OCI-LY3 (cell line): ENCODE results near the gene TSR3.

ENCODE experiments used
- H2AFZ ChIP-seq: fragments of 200-600, 300-600 bp; shearing (Covaris generic); 2 replicates; pipeline ENCODE4 v1.6.0; 2014; ENCODE audit warnings: antibody characterized with exemption, low read depth, low read length
- H3K27ac ChIP-seq: fragments of 200-600, 300-600 bp; sonication (generic); 2 replicates; pipeline ENCODE4 v1.5.1; 2014; ENCODE audit warnings: mild to moderate bottlenecking, low read length, moderate library complexity, mixed read lengths
- H3K27me3 ChIP-seq: fragments of 200-600, 300-600 bp; sonication (generic); 2 replicates; pipeline ENCODE4 v1.6.1; 2014; ENCODE audit warnings: low read depth, low read length, mixed read lengths
- H3K36me3 ChIP-seq: fragments of 200-600, 300-600 bp; sonication (generic); replicated peaks from 2 replicates; pipeline ENCODE3; 2014; ENCODE audit warnings: low read depth, low read length, mixed read lengths
- H3K4me1 ChIP-seq: fragments of 300-600, 200-600 bp; sonication (generic); 2 replicates; pipeline ENCODE4 v1.6.1; 2014; ENCODE audit warnings: low read length, mixed read lengths
- H3K4me2 ChIP-seq: fragments of 200-600, 300-600 bp; sonication (generic); 2 replicates; pipeline ENCODE4 v1.6.1; 2014; ENCODE audit warnings: low read length, mixed read lengths
- H3K4me3 ChIP-seq: fragments of 300-600, 200-600 bp; sonication (generic); 2 replicates; pipeline ENCODE4 v1.5.1; 2014; ENCODE audit warnings: antibody characterized with exemption, mild to moderate bottlenecking, low read length, moderate library complexity
- H3K79me2 ChIP-seq: fragments of 300-600, 200-600 bp; shearing (Covaris generic); 2 replicates; pipeline ENCODE4 v1.6.1; 2014; ENCODE audit warnings: mild to moderate bottlenecking, low read length, mixed read lengths
- H3K9ac ChIP-seq: fragments of 300-600, 200-600 bp; shearing (Covaris generic); 2 replicates; pipeline ENCODE4 v1.6.0; 2014; ENCODE audit warnings: mild to moderate bottlenecking, low read length, moderate library complexity
- H3K9me3 ChIP-seq: fragments of 200-600, 300-600 bp; shearing (Covaris generic); 2 replicates; pipeline ENCODE4 v1.6.1; 2014; ENCODE audit warnings: low read length, mixed read lengths; ENCODE audit not compliant: insufficient read depth
- H4K20me1 ChIP-seq: fragments of 200-600, 300-600 bp; sonication (generic); 2 replicates; pipeline ENCODE4 v1.6.1; 2016; ENCODE audit warnings: low read length, mixed read lengths; ENCODE audit not compliant: insufficient read depth
- CTCF ChIP-seq: fragments of 200-600, 300-600 bp; sonication (generic); IDR thresholded peaks from 2 replicates; pipeline ENCODE4 v1.5.1; 2014; ENCODE audit warnings: antibody characterized with exemption, low read length, low read depth
- EZH2phosphoT487 ChIP-seq: fragments of 200-600 bp; shearing (Covaris generic); IDR thresholded peaks from 2 replicates; pipeline ENCODE4 v1.6.1; 2018; ENCODE audit warnings: antibody characterized with exemption, mixed run types, low read depth

The TSR3 gene

GRCh38 chr16:1362807-1363206, 11.1 kb upstream of the TSR3 start:
- H3K79me2 ChIP-seq = peaks cover 45% of the 10 kb centered on the region
- H3K9ac ChIP-seq = no peak overlapping the region
- no peak overlapping the region for H3K4me2 ChIP-seq
- no peaks in the 10 kb centered on the region for H3K27me3 ChIP-seq
- peaks cover 34% of the 10 kb centered on the region for H3K36me3 ChIP-seq
- no peak for TF ChIP-seq EZH2phosphoT487
- no peak for TF ChIP-seq CTCF
- no peaks in the 10 kb centered on the region; the same call in 1 of the 2 replicates for H4K20me1 ChIP-seq
- no peaks in the 10 kb centered on the region for H3K4me1 ChIP-seq
- H3K27ac ChIP-seq = no peak overlapping the region
- no peaks in the 10 kb centered on the region for H3K9me3 ChIP-seq
- no peak overlapping the region for H3K4me3 ChIP-seq
- H2AFZ ChIP-seq = no peak overlapping the region

GRCh38 chr16:1361685-1362360, 10.1 kb upstream of the TSR3 start:
- no peak for TF ChIP-seq CTCF
- TF ChIP-seq EZH2phosphoT487 = no peak
- no peaks in the 10 kb centered on the region for H3K9me3 ChIP-seq
- no peak overlapping the region for H2AFZ ChIP-seq
- no peak overlapping the region for H3K9ac ChIP-seq
- H3K4me3 ChIP-seq = no peak overlapping the region
- H4K20me1 ChIP-seq = no peaks in the 10 kb centered on the region; the same call in 1 of the 2 replicates
- no peaks in the 10 kb centered on the region for H3K27me3 ChIP-seq
- no peak overlapping the region for H3K27ac ChIP-seq
- no peaks in the 10 kb centered on the region for H3K4me1 ChIP-seq
- peaks cover 34% of the 10 kb centered on the region for H3K36me3 ChIP-seq
- H3K4me2 ChIP-seq = no peak overlapping the region
- peaks cover 49% of the 10 kb centered on the region for H3K79me2 ChIP-seq

GRCh38 chr16:1357906-1358566, 6.4 kb upstream of the TSR3 start:
- TF ChIP-seq EZH2phosphoT487 = no peak
- TF ChIP-seq CTCF = no peak
- Histone ChIP-seq H3K4me1 (no peaks in the 10 kb centered on the region), H3K27me3 (no peaks in the 10 kb centered on the region), H3K9me3 (no peaks in the 10 kb centered on the region), H2AFZ (no peak overlapping the region), H3K4me3 (no peak overlapping the region), H3K36me3 (peaks cover 17% of the 10 kb centered on the region), H4K20me1 (no peaks in the 10 kb centered on the region; the same call in 1 of the 2 replicates), H3K9ac (no peak overlapping the region), H3K79me2 (peaks cover 75% of the 10 kb centered on the region), H3K4me2 (no peak overlapping the region), H3K27ac (no peak overlapping the region)

GRCh38 chr16:1356061-1356900, 4.6 kb upstream of the TSR3 start:
- Histone ChIP-seq H3K27ac (no peak overlapping the region), H3K9ac (no peak overlapping the region), H3K9me3 (no peaks in the 10 kb centered on the region), H3K27me3 (no peaks in the 10 kb centered on the region), H4K20me1 (no peaks in the 10 kb centered on the region), H3K4me1 (peaks cover 5% of the 10 kb centered on the region), H3K4me3 (no peak overlapping the region), H3K36me3 (peaks cover 3% of the 10 kb centered on the region), H3K79me2 (peaks cover 77% of the 10 kb centered on the region), H3K4me2 (no peak overlapping the region), H2AFZ (no peak overlapping the region)
- TF ChIP-seq CTCF (no peak), EZH2phosphoT487 (no peak)
